GM21381 (cell line): ENCODE results near the gene ARID1B.

ENCODE experiments used
- ATAC-seq: cut with Tn5 transposase; IDR thresholded peaks from one replicate; pipeline ENCODE4 v1.9.1; 2021; ENCODE audit warnings: mild to moderate bottlenecking, moderate library complexity; ENCODE audit not compliant: unreplicated experiment

The ARID1B gene

GRCh38 chr6:156901309-156902019 is 124.3 kb downstream of the ARID1B start:
- no peak for ATAC-seq

- ATAC-seq = no peak
Observed at GRCh38 chr6:156902782-156903181, 125.6 kb downstream of the ARID1B start.

- ATAC-seq = no peak
Observed at GRCh38 chr6:156904176-156904967, 127.2 kb downstream of the ARID1B start.

GRCh38 chr6:156905801-156906200 is 128.6 kb downstream of the ARID1B start:
- no peak for ATAC-seq

DNA sequence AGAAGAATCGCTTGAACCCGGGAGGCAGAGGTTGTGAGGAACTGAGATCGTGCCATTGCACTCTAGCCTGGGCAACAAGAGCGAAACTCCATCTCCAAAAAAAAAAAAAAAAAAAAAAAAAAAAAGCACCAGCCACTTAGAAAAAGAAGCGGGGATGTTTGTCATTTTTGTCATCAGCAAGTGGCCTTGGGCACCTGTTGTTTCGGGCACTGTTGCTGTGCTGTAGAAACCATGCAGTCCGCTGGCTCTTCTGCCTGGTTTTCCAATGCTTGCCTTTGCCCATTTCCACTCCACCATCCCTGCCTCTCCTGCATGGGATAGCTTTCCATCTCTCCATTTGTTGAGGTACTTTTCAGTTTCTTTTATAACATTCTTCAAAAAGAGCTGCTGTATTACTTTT is 129.3 kb downstream of the ARID1B start:
- no peak for ATAC-seq

- ATAC-seq = no peak
Observed at GRCh38 chr6:156909212-156910010, 132.2 kb downstream of the ARID1B start.

- no peak for ATAC-seq
Observed at GRCh38 chr6:156910011-156910334, 132.8 kb downstream of the ARID1B start.

GRCh38 chr6:156910938-156911337 is 133.8 kb downstream of the ARID1B start:
- ATAC-seq = no peak

DNA sequence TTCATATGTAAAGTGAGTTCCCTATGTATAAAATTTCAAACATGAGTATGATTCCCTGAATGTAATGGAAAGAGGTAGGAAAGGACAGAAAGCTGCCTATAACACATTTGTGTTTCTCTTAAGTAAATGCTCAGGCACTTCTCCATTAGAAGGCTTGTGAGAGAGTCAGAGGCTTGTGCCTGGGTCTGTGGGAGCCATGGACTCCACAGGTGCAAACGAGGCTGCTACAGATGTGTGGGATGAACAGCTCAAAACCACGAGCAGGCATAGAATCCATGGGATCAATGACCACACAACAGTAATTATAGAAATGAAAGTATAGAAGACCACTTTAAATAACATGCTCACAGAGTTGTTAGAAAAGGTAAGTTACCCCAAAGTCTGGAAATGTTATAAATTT is 134.4 kb downstream of the ARID1B start:
- ATAC-seq = no peak

- no peak for ATAC-seq
Observed at GRCh38 chr6:156912431-156912830, 135.3 kb downstream of the ARID1B start.

DNA sequence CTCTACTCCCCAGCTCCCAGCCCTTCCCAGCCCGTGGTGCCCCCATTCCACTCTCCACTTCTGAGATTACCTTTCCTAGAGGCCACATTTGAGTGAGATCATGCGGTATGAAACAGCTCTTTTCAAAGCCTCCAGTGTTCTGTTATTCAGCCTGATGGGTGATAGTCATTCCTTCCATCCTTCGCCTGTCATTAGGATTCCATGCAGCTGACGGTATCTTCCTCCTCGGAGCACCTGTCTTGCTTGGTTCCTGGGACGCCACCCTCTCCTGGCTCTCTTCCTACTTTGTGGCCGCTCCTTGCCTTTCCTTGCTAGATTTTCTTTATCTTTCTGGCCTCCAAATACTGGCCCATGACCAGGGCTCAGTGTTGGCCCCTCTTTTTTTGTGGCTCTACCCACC is 137.0 kb downstream of the ARID1B start:
- no peak for ATAC-seq

GRCh38 chr6:156916130-156916801 is 139.1 kb downstream of the ARID1B start:
- peak; percentile 49 for ATAC-seq

- peak; percentile 65 for ATAC-seq
Observed at GRCh38 chr6:156917213-156917612, 140.0 kb downstream of the ARID1B start.

DNA sequence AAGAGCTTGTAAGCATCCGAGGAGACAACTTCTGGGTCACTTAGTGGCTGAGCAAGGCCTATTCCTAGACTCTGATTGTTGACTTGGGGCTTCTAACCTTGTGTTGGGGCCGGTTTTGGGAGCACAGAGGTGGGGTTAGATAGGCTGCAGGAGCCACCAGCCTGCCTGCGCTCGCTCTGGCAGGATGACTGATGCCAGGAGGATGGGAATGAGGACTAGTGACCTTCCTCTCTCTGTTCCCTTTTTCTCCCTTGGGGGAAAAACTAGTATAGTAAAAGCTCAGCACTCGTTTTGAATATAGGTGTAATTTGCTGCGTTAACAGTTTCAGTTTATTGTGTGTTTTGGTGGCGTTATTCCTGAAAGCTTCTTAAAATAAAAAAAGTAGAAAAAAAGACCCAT is 141.5 kb downstream of the ARID1B start:
- ATAC-seq = no peak

DNA sequence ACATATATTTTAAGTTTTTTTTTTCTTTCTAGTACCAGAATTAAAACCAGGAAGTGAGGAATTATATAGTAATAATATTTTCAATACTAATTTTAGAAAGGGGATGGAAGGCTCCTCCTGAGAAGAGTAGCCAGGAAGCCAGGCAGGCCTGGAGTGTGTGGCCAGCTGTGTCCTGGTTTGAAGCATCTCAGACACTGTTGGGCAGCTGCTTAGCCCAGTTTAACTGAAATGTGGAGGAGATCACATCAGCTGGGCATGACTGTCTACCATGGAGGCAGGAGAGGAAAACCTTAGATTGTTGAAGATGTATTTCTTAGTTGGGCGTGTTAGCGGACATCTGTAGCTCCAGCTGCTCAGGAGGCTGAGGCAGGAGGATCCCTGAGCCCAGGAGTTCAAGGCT is 142.2 kb downstream of the ARID1B start:
- no peak for ATAC-seq

DNA sequence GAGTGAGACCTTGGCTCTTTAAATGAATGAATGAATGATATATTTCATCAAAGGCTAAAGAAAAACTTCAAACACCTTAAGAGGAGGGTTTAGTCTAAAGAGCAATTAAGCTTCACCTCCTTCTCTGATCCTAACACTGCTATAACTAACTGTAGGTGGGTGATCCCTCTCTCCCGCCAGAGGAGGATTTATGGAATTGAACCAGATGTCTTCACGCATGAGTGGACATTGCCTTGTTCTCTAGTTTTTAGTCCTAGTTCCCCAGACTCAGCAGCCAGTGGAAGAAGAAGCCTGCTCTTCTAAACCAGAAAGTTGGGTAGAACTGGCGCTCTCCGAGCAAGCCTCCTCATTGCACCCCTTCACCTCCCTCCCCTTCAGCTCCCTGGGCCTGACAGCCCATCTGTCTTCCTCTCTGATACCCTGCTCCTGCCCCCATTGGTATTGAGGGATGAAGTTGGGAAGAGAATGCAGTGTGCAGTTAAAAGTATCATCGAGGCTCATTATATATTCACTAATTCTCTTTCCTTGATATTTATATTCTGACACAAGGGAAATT is 142.7 kb downstream of the ARID1B start:
- ATAC-seq = no peak

- no peak for ATAC-seq
Observed at GRCh38 chr6:156924246-156924645, 147.1 kb downstream of the ARID1B start.

GRCh38 chr6:156925026-156925425 is 147.8 kb downstream of the ARID1B start:
- no peak for ATAC-seq

DNA sequence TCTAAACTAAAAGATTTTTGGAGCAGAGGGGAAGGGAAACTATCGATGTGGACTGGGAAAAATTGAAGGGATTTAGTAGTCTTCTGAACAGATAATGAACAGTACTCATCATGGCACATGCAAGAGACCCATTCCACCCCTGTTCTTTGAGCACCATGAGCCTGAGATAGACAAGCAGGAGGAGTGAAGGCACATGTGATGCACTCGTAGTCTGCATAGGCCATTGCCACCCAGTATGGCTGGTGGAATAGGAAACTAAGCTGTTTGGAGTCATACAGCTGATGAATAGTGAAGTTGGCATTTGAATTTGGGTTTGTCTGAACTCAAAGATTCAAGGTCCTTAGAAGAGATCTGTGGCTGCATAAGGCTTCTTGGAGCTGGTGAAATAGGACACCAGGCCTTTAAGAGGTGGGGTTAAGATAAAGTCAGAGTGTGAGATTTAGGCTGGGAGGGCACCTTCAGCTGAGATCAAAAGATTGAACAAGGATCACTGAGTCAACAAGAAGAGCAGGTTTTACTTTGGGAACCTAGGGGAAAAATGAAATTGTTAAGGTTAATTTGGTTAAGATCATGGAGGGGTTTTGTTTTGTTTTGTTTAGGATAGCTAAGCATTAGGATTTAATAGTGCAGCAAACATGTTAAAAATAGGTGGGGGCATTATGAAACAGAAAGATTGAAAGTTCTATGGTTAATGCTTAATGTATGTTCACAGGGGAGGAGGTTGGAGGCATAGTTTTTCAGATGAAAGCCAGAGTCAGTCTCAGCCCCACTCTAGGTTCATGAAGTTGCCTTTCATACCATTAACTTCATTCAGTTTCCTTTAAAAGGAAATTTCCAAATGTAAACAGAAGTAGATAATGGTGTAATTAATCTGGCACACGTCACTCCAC is 148.8 kb downstream of the ARID1B start:
- peak; percentile 85 for ATAC-seq

DNA sequence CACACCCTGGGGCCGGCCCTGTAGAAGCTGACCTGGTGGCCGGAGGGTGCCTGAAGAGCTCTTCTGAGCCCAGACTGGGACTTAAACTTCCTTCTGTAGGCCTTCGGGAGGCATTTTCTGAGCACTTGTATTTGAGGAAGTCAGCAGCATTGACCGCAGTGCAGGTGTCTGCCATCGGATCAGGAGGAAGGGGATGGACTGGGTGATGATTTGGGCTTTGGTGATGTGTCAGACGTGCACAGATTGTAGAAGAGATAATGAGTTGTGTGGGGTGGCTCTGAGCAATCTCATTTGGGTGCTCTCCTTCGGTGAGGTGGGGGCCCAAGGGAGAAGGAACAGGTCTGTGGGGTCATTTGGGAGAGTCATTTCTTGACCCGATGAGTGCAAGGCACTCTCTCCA is 150.9 kb downstream of the ARID1B start:
- ATAC-seq = no peak
